GM18861 (cell line): ENCODE results near the gene ACACB.
A peak's percentile ranks its signal among the peaks of the same experiment; 100 is the strongest.
"Not testable (repeated sequence)": the region's sequence is repeated elsewhere in the genome, so short reads cannot be mapped to it uniquely, and the experiment has no call there.

ENCODE experiments used
- ATAC-seq: cut with Tn5 transposase; IDR thresholded peaks from one replicate; pipeline ENCODE4 v1.9.1; 2021; ENCODE audit not compliant: unreplicated experiment

The ACACB gene

DNA sequence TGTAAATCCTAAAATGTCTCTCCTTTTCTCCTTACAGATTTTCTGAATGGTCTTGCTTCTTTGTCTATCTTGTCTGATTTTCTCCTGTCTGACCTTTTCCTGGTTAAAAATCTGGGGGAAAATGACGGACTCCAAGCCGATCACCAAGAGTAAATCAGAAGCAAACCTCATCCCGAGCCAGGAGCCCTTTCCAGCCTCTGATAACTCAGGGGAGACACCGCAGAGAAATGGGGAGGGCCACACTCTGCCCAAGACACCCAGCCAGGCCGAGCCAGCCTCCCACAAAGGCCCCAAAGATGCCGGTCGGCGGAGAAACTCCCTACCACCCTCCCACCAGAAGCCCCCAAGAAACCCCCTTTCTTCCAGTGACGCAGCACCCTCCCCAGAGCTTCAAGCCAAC lies 23.0 kb downstream of the ACACB start:
- ATAC-seq: no peak

DNA sequence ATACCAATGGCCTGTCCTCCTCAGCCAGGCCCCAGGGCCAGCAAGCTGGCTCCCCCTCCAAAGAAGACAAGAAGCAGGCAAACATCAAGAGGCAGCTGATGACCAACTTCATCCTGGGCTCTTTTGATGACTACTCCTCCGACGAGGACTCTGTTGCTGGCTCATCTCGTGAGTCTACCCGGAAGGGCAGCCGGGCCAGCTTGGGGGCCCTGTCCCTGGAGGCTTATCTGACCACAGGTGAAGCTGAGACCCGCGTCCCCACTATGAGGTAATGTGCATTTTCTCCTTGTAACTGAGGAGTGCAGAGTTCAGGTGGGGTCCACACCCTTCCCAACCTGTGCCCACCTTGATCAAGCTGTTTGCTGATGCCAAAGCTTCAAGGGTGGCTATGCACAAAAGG lies 23.4 kb downstream of the ACACB start:
- no peak for ATAC-seq

DNA sequence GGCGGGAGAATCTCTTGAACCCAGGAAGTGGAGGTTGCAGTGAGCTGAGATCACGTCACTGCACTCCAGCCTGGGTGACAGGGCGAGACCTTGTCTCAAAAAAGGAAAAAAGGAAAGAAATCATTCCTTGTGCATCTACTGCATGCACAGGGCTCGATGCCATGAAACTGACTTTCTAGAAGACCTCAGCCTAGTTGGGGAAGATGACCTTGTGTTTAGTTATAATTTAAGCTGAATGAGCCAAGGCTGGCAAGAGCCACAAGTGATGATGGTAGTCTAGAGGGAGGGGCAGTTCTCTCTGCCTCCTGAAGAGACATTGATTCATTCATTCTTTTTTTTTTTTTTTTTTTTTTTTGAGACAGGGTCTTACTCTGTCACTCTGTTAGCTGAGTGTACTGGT lies 24.2 kb downstream of the ACACB start:
- ATAC-seq: no peak

DNA sequence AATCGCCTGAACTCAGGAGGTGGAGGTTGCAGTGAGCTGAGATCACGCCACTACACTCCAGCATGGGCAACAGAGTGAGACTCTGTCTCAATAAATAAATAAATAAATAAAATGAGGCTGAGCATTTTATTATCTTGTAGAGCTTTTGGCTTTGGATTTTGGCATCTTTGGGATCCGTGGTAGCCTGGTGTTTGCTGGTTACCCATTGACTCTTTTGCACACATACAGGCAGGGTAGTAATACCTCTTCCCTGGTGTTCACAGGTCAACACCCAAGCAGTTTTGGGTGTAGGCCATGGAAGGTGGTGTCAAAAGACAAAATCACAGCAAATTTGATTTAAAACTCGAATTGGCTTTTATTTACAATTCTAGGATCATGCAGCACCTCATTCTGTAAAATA lies 27.8 kb downstream of the ACACB start:
- no peak for ATAC-seq

DNA sequence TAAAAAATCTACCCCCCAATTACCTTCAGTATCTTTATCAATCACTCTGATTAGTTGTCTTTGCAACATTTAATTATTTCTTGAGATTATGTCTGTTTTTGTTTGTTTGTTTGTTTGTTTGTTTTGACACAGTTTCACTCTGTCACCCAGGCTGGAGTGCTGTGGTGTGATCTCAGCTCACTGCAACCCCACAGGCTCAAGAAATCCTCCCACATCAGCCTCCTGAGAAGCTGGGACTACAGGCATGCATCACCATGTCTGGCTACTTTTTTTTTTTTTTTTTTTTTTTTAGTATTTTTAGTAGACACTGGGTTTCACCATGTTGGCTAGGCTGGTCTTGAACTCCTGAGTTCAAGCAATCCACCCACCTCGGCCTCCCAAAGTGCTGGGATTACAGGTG lies 30.7 kb downstream of the ACACB start:
- ATAC-seq: not testable (repeated sequence)

DNA sequence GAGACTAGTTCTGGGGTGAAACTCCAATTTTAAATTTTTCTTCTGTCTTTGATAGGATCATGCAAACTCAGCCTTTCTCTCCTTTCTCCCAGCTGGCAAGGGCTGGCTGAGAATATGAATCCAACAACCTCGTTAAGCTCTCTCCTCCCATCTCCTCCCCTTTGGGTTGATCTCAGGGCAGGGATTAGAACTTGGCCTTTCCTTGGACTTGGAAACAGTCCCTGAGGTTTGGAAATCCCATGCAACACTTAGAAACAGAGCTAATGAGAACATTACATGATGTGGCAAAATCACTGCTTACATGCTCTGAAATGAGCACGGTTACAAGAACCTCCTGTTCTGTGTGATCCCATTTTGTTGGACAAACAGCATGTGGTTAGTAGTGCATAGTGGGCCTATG lies 31.6 kb downstream of the ACACB start:
- ATAC-seq: no peak

DNA sequence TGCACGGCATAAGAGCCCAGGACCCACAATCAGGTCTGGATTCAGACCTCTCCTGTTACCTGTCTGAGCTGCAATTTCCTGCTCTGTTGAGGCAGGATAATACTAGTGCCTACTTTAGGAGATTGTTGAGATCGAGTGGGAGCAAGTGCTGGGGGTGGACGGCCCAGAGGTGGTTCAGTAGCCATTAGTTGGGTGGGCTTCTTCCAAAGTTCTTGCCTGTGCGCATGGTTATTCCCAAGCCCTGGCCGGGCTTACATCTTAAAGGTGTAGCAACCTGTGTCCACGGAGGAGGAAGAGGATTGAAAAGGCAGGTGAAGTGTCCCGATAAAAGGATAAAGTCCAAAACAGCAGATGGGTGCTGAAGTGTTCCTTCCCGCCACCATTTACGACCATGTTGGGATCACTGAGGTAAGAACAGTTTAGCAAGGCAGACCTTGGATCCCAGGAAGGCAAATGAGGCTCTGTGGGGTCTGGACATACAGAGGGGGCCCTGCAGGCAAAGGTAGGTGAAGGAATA lies 33.8 kb downstream of the ACACB start:
- ATAC-seq: no peak

DNA sequence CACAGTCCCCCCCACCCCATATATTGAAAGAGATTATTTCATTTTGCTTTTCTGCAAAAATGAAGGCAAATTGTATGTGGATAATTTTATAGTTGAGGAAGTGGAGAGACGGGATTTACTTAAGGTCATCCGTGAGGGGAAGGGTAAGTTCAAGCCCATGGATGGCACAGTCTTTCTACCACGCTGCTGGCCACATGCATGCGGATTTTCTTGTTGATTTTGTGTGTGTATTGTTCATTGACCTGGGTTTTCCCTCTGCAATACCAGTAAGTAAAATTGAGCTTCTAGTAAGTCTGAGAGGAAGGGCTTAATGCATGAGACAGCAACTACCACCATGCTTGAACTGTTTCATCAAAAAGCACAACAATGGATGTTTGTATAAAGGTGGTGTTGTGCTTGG lies 35.1 kb downstream of the ACACB start:
- no peak for ATAC-seq

DNA sequence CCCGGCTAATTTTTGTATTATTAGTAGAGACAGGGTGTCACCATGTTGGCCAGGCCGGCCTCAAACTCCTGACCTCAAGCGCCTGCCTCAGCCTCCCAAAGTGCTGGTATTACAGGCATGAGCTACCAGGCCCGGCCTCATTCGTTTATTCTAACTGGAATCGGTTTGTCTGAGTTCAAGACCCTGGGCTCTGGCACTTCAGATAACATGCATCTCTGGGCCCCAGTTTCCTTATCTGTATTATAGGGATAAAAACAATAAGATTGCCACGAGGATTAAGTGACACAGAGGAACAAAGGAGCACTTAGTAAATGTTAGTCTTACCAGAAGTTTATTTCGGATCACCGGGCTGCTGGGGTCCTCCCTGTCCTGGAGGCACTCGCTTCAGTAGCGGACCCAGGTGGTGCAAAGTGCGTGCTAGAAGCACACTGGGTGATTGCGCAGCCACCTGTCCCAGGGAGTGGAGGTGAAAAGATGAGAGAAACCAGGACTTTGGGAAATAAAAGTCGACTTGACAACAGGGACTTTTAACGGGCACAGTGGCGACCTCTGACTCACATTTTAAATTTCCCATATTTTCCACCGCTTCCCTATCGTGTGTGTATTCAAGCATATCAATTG lies 37.5 kb downstream of the ACACB start:
- no peak for ATAC-seq

DNA sequence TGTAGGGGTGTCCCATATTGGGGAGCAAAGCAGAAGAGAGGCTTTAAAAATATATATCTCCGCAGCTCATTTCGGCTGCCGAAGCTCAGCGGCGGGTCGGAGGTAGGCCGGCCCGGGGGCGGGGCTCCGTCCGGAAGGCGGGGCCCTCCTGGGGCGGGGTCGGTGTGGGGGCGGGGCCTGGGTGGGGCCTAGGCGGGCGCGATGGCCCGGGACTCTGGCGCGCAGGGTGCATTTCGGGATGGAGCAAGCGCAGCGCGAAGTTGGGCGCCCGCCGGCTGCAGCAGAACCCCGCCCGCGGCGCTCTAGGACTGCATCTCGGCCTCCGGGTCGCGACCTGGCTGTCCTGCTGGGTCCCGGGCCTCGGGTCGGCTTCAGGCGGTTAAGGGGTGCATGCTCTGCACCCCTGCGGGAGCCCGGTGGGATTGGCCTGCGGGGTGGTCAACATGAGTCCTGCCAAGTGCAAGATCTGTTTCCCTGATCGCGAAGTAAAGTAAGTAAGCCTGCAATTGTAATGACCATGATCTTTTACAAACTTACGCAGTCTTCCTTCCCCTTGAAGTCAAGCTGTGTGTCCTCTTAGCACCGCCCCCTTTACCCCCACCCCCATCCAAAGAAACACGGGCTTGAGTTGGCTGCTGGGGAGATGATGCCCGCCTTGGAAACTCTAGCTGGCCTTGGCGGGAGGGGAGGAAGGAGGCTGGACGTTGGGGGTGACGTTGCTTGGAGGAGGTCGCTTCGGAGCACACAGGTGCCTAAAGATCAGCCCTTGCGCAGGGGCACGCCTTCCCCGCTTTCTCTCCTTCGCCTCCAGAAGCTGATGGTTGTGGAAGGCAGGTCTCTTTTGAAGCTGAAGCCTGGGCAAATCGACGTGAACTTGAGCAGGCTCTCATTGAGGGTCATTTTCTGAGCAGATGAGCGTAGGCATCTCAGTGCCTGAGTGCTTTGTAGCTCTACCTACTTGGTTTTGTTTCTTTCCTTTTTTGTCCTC lies 38.4 kb downstream of the ACACB start:
- peak; percentile 54 for ATAC-seq

DNA sequence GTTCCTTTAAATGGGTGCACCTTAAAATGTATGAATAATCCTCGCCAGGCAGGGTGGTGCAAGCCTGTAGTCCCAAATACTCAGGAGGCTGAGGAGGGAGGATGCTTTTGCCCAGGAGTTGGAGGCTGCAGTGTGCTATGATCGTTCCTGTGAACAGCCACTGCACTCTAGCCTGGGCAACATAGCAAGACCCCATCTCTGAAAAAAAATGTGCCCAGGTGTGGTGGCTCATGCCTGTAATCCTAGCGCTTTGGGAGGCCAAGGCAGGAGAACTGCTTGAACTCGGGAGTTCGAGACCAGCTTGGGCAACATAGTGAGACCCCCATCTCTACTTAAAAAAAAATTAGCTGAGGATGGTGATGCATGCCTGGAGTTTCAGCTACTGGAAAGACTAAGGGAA lies 39.6 kb downstream of the ACACB start:
- no peak for ATAC-seq

DNA sequence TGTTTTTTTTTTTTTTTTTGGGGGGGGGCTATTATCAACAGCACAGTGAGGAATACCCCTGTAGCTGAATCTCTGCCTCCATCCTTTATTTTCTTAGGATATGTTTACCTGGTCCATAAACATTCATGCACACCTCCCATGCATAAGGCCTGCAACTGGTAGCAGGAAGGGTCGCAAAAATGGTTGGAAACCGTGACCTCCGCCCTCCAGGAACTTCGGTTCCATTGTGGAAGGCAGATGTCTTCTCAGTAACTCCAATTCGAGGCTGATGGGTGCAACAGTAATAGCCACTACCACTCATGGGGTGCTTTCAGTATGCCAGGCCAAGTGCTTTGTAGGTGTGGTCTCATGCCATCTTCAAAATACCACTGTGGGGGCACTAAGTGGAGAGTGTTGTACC lies 40.2 kb downstream of the ACACB start:
- ATAC-seq: no peak

DNA sequence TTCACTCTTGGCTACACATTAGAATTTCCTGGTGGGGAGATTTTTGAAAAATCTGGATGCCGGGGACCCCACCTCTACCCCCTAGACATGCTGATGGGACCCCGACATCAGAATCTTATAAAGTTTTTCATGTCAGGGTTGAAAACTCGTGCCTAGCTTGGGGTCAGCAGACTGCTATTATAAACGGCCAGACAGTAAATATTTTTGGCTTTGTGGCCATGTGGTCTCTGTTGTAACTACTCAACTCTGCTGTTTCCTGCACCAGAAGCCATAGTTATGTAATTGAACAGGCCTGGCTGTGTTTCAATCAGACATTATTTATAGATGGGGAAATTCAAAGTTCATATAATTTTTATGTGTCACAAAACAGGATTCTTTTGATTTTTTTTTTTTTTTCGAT lies 41.6 kb downstream of the ACACB start:
- ATAC-seq: no peak

DNA sequence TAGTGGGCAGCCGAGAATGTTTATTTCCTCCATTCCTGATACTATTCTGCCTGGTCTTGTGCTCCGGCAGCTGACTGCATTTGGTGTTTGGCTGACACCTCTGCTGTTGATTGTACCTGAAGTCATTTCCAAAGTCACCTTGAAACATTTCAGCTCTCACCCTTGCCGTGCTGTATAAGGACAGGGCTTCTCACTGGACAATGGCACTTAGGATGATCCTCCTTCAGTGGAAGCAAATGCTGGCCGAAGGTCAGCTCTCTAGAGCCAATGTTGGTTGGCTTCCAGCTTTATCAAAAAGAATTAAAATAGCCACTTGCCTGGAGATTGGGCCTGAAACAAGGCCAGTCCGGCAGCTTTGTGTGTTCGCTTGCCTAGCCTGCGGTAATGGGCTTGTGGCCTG lies 44.0 kb downstream of the ACACB start:
- no peak for ATAC-seq

DNA sequence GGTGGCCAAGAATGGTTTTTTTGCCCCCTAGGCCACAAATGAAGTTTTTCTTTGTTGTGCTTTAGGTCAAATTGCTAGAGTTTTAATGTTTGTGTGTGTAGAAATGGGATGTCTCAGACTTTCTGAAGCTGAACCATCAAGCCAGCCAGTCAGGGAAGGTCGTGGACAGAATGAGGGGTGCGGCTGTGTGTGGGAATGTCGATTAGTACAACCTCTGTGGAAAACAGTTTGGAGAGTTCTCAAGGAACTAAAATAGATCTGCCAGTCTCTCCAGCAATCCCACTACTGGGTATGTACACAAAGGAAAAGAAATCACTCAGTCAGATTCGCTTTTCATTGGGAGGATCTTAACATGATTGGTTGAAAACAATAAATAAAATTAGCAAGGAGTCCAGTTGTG lies 44.5 kb downstream of the ACACB start:
- no peak for ATAC-seq

DNA sequence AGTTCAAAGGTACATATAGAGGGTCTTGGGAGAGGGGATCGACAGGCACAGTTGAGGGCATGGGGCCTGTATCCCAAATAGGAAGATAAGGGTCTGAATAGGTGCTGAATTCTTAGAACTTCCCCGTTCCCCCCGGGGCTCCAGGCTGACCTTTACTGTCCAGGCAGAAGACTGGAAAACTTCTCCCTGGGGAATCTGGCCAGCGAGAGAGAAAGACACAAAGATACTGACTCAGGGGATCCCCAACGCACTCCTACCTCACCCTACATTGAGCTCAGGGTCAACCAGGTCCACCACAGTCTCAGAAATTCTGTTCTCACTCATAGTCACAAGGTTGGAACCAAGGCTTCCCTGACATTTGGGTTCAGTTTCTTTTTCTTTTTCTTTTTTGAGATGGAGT lies 46.2 kb downstream of the ACACB start:
- no peak for ATAC-seq

DNA sequence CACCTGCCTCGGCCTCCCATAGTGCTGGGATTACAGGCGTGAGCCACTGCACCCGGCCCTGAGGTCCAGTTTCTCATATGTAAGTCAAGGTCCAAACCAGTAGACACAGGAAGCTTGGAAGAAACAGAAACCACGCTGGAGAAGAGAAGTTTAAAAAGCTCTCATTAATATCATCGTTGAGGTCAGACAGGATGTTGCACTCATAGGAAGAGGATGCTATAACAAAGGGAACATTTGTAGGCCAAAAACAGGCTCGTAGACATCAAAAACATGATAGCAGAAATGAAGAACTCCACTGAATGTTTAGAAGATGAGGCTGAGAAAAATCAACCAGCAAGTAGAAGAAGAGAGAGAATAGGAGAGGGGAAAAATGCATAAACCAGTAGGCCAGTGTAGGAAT lies 46.8 kb downstream of the ACACB start:
- ATAC-seq: no peak

DNA sequence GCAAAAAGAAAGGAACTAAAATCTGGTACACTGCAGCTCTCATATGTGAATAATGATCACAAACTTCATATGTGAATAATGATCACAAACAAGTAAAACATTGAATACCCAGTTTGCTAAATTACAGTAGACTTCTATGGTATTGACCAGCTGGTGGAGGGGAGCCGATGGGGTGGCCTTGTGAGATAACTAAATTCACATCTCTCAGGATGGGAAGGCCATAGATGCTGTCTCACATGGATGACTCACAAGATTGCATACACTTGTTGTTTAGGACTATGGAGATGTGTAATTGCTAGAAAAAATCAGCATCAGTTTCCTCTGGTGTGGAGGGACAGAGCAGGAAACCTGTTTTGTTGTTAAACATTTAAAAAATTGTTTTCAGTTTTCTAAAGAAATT lies 49.2 kb downstream of the ACACB start:
- no peak for ATAC-seq

DNA sequence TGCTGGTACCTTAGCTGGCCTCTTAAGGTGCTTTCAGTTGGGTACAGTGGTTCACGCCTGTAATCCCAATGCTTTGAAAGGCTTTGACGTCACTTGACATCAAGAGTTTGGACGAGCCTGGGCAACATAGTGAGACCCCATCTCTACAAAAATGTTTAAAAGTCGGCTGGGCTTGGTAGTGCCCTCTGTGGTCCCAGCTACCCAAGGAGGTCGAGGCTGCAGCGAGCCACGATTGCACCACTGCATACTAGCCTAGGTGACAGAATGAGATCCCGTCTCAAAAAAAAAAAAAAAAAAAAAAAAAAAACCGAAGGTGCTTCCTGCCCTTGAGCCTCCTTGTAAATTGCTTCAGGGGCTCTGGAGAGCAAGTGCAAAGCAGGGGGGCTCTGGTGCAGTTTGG lies 50.0 kb downstream of the ACACB start:
- no peak for ATAC-seq

DNA sequence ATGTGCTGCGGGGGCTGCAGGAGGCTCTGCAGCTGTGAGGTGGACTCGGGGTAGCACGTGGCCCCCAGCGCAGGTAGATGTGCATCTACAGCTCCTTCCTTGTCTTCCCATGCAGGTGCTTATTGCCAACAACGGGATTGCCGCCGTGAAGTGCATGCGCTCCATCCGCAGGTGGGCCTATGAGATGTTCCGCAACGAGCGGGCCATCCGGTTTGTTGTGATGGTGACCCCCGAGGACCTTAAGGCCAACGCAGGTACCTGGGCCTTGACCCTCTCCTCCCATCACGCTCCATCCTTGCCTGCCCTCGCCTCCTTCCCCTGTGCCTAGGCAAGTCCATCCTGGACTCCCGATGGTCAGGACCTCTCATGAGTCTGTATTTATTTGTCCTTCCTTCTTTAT lies 51.4 kb downstream of the ACACB start:
- no peak for ATAC-seq

DNA sequence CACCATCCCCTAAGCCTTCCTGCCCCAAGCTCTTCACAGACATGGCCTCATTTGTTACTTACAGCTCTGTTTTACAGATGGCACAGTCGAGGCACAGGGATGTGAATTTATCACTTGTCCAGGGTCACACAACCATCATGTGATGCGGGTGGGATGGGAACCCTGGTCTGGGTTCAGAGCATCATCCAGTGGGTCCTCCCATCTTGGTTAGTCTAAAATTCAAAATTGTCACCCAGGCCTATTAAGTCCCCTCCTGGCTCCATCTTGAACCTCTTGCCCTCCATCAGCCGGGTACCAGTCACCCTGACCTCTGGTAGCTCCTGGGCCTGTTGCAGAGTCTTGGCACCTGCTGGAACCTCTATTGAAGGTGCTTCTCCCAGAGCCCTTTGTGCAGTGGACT lies 52.9 kb downstream of the ACACB start:
- ATAC-seq: no peak

DNA sequence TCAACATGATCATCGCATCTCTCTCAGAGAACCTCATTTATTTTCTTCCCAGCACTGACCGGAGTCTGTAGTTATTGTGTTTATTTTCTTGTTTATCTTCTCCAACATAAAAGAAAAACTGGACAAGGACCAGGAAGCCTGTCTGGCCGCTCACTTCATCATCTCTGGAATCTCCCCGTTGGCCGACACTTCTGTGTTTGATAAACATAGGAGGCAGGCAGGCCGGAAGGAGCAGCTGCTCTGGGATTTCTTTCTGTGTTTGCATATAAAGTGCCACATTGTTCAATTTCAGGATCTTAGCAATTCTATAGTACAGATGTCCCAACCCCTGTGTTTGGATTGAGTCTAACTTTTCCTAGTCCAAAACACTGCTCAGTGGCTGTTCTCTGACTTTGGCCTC lies 53.3 kb downstream of the ACACB start:
- no peak for ATAC-seq
